CD14-positive monocyte (primary cell): ENCODE results near the gene C1QC. TPM values are rescaled to one million over a fixed set of nuclear protein-coding genes. Genes with fewer than 3 reads are reported as not detected.
A peak's percentile ranks its signal among the peaks of the same experiment; 100 is the strongest.

Experiments
- DNase-seq, 3 donors: peaks; one replicate each; pipeline ENCODE4 v3.0.0-alpha.2; 2011 to 2022
- H2AFZ ChIP-seq: 2 replicates; pipeline ENCODE4 v1.6.0; 2012; ENCODE audit warnings: mild to moderate bottlenecking, low read depth, low read length, inconsistent platforms; ENCODE audit not compliant: insufficient read depth, poor library complexity, severe bottlenecking
- H3K27ac ChIP-seq, 2 donors: 1 replicate in 1 of 2; 2 replicates in 1 of 2; pipeline ENCODE4 v1.5.1; 2012 to 2013; ENCODE audit warnings: low read length in 2 of 2, control low read depth in 1 of 2, inconsistent platforms in 1 of 2, low read depth in 1 of 2, mild to moderate bottlenecking in 1 of 2
- H3K27me3 ChIP-seq, 2 donors: one replicate each; pipeline versions ENCODE4 v1.6.0 to v1.6.1; 2011 to 2013; ENCODE audit warnings: low read length in 2 of 2; ENCODE audit not compliant: control insufficient read depth in 2 of 2, insufficient read depth in 2 of 2
- H3K36me3 ChIP-seq, 2 donors: replicated peaks in 1 of 2; 1 replicate in 1 of 2; 2 replicates in 1 of 2; pipeline versions ENCODE4 v1.5.1 to v1.6.1; 2012 to 2013; ENCODE audit warnings: low read length in 2 of 2, control low read depth in 1 of 2, inconsistent platforms in 1 of 2, mild to moderate bottlenecking in 1 of 2; ENCODE audit not compliant: insufficient read depth in 2 of 2, control insufficient read depth in 1 of 2
- H3K4me1 ChIP-seq, 2 donors: 1 replicate in 1 of 2; 2 replicates in 1 of 2; pipeline versions ENCODE4 v1.5.1 to v1.6.1; 2012 to 2013; ENCODE audit warnings: low read length in 2 of 2, control low read depth in 1 of 2, inconsistent platforms in 1 of 2, mild to moderate bottlenecking in 1 of 2, moderate library complexity in 1 of 2; ENCODE audit not compliant: insufficient read depth in 2 of 2, control insufficient read depth in 1 of 2
- H3K4me2 ChIP-seq: replicated peaks from 2 replicates; pipeline ENCODE3; 2012; ENCODE audit warnings: low read length, moderate library complexity, mild to moderate bottlenecking; ENCODE audit not compliant: poor library complexity, severe bottlenecking; ENCODE audit errors: extremely low read depth
- H3K4me3 ChIP-seq, 3 experiments: fragments of 200-600 bp in 1 of 3; sonication (generic) in 1 of 3; replicated peaks in 1 of 3; 1 replicate in 2 of 3; 2 replicates in 1 of 3; pipeline ENCODE4 v1.5.1; 2011 to 2013; ENCODE audit warnings: low read length in 3 of 3, mild to moderate bottlenecking in 3 of 3, control low read depth in 2 of 3, low read depth in 2 of 3, inconsistent platforms in 1 of 3, moderate library complexity in 1 of 3
- H3K79me2 ChIP-seq: 2 replicates; pipeline ENCODE4 v1.6.0; 2012; ENCODE audit warnings: mild to moderate bottlenecking, control low read depth, inconsistent platforms, low read length, moderate library complexity; ENCODE audit not compliant: insufficient read depth
- H3K9ac ChIP-seq: 2 replicates; pipeline ENCODE4 v1.6.0; 2017; ENCODE audit warnings: low read length, mild to moderate bottlenecking; ENCODE audit not compliant: insufficient read depth, poor library complexity, severe bottlenecking
- H3K9me3 ChIP-seq, 2 donors: replicated peaks in 1 of 2; 1 replicate in 1 of 2; 2 replicates in 1 of 2; pipeline versions ENCODE4 v1.5.1 to v1.6.1; 2012 to 2013; ENCODE audit warnings: low read length in 2 of 2, control low read depth in 1 of 2; ENCODE audit not compliant: control insufficient read depth in 1 of 2, insufficient read depth in 1 of 2
- H4K20me1 ChIP-seq: 2 replicates; pipeline ENCODE4 v1.6.0; 2012; ENCODE audit warnings: mild to moderate bottlenecking, low read length, control low read depth, moderate library complexity; ENCODE audit not compliant: insufficient read depth
- H3K27ac Mint-ChIP-seq, 7 donors: one replicate each; pipeline ENCODE4 v1.8.0; 2020; ENCODE audit warnings: mild to moderate bottlenecking in 7 of 7, mixed read lengths in 7 of 7, moderate library complexity in 6 of 7, inconsistent platforms in 2 of 7
- H3K27me3 Mint-ChIP-seq, 3 donors: one replicate each; pipeline ENCODE4 v1.8.0; 2021 to 2022; ENCODE audit warnings: low read depth in 3 of 3, mild to moderate bottlenecking in 3 of 3, mixed read lengths in 3 of 3, moderate library complexity in 3 of 3, inconsistent platforms in 1 of 3
- H3K36me3 Mint-ChIP-seq, 2 donors: one replicate each; pipeline ENCODE4 v1.8.0; 2020; ENCODE audit warnings: mixed read lengths in 2 of 2, inconsistent platforms in 1 of 2, mild to moderate bottlenecking in 1 of 2
- H3K4me1 Mint-ChIP-seq: one replicate; pipeline ENCODE4 v1.8.0; 2020; ENCODE audit warnings: mild to moderate bottlenecking, mixed read lengths
- H3K4me3 Mint-ChIP-seq, 2 donors: one replicate each; pipeline ENCODE4 v1.8.0; 2020; ENCODE audit warnings: mild to moderate bottlenecking in 2 of 2, mixed read lengths in 2 of 2, moderate library complexity in 1 of 2
- H3K9me3 Mint-ChIP-seq, 7 donors: one replicate each; pipeline ENCODE4 v1.8.0; 2020 to 2022; ENCODE audit warnings: mixed read lengths in 7 of 7, mild to moderate bottlenecking in 6 of 7, moderate library complexity in 6 of 7, inconsistent platforms in 2 of 7
- WGBS: methylation state at CpG from one replicate; pipeline ENCODE4 v1.1.5; 2013; ENCODE audit warnings: missing lambda C conversion rate; ENCODE audit not compliant: insufficient coverage; 5-methylcytosine and 5-hydroxymethylcytosine counted together
- intact Hi-C, 2 donors: fragments of 100-400 bp; cut with micrococcal nuclease; formaldehyde crosslinking; loops; one replicate each; pipeline versions ENCODE4 v1.15.0 to v1.15.1; 2023
- polyA plus RNA-seq, 3 donors: library from polyadenylated mRNA; depleted of rRNA in 1 of 3; unstranded in 2 of 3; stranded (reverse) in 1 of 3; fragments of 300-500 nt in 2 of 3; fragments of >200 nt in 1 of 3; fragmentation: Illumina TruSeq in 2 of 3; gene quantifications; 1 replicate in 2 of 3; 2 replicates in 1 of 3; pipeline ENCODE4 v1.2.3, GENCODE V29; 2012 to 2021
- TF ChIP-seq, protein P1 (sequence below): fragments of 200-600 bp; IDR thresholded peaks from one replicate; pipeline ENCODE4 v1.8.0; 2022; ENCODE audit warnings: antibody characterized with exemption, mild to moderate bottlenecking

Gene C1QC
- polyA plus RNA-seq, 3 donors, result 0.74 to 3.6 (median 0.85) TPM

DNA sequence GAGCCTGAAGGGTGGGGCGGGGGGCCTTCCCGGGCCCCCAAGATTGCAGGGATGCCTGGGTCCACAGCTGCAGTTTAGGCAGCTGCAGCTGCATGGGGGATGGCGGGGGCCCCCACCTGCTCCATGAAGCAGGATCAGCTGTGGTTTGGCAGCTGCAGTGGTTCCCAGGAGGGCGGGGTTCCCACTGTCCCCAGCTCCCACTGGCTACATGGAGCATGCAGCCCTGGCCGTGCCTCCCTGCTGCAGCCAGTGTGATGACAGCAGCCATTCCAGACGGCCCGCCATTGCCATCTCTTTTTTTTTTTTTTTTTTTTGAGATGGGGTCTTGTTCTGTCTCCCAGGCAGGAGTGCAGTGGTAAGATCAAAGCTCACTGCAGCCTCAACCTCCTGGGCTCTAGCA lies 8.0 kb upstream of the C1QC start:
- Mint-ChIP-seq H3K9me3 (peaks cover 0 to 4% (median 0%) of the 10 kb centered on the region in 7 donors), H3K27ac (no peak overlapping the region), H3K4me1 (peaks cover 22% of the 10 kb centered on the region), H3K4me3 (no peak overlapping the region), H3K27me3 (peaks cover 17 to 19% (median 18%) of the 10 kb centered on the region in 3 donors), H3K36me3 (no peaks in the 10 kb centered on the region)
- Histone ChIP-seq H2AFZ (no peak overlapping the region), H3K9ac (no peak overlapping the region), H3K27me3 (peaks cover 0 to 5% of the 10 kb centered on the region in 2 donors), H3K4me1 (peaks cover 16 to 22% of the 10 kb centered on the region in 2 donors), H3K9me3 (peaks cover 0 to 6% of the 10 kb centered on the region in 2 donors), H3K36me3 (no peaks in the 10 kb centered on the region), H3K27ac (no peak overlapping the region), H4K20me1 (no peaks in the 10 kb centered on the region), H3K4me2 (no peak overlapping the region), H3K79me2 (no peaks in the 10 kb centered on the region), H3K4me3 (no peak overlapping the region)
- WGBS, result 79% methylated on average over 4 of the region's 7 CpGs
- intact Hi-C loops, result no loop called here
- DNase-seq, result no peak
- TF ChIP-seq, protein P1, sequence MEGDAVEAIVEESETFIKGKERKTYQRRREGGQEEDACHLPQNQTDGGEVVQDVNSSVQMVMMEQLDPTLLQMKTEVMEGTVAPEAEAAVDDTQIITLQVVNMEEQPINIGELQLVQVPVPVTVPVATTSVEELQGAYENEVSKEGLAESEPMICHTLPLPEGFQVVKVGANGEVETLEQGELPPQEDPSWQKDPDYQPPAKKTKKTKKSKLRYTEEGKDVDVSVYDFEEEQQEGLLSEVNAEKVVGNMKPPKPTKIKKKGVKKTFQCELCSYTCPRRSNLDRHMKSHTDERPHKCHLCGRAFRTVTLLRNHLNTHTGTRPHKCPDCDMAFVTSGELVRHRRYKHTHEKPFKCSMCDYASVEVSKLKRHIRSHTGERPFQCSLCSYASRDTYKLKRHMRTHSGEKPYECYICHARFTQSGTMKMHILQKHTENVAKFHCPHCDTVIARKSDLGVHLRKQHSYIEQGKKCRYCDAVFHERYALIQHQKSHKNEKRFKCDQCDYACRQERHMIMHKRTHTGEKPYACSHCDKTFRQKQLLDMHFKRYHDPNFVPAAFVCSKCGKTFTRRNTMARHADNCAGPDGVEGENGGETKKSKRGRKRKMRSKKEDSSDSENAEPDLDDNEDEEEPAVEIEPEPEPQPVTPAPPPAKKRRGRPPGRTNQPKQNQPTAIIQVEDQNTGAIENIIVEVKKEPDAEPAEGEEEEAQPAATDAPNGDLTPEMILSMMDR, result no peak

- Histone ChIP-seq H3K36me3 (no peaks in the 10 kb centered on the region), H3K27me3 (peaks cover 0 to 5% of the 10 kb centered on the region in 2 donors), H3K4me3 (peak within 1 kb of the TSS in 2 of 3 experiments; percentile 6 to 37), H3K4me2 (peak within 1 kb of the TSS; percentile 12), H3K4me1 (peaks cover 16 to 22% of the 10 kb centered on the region in 2 donors), H2AFZ (no peak within 1 kb of the TSS), H3K27ac (peak within 1 kb of the TSS in 1 of 2 donors; percentile 4), H4K20me1 (no peaks in the 10 kb centered on the region), H3K79me2 (no peaks in the 10 kb centered on the region), H3K9me3 (peaks cover 0 to 6% of the 10 kb centered on the region in 2 donors), H3K9ac (no peak within 1 kb of the TSS)
- peak; percentile 24 to 55 (median 47) for DNase-seq
- intact Hi-C loops, result no loop called here
- Mint-ChIP-seq H3K4me1 (peaks cover 22% of the 10 kb centered on the region), H3K27me3 (peaks cover 13 to 17% (median 16%) of the 10 kb centered on the region in 3 donors), H3K27ac (peak within 1 kb of the TSS in 5 of 7 donors; percentile 49 to 86 (median 69)), H3K36me3 (no peaks in the 10 kb centered on the region), H3K9me3 (peaks cover 0 to 4% (median 0%) of the 10 kb centered on the region in 7 donors), H3K4me3 (peak within 1 kb of the TSS; percentile 61 to 71)
- TF ChIP-seq, protein P1, result no peak
- 38% methylated on average over 5 of the region's 5 CpGs for WGBS
These were observed 7.1 kb upstream of the C1QC start, which contains the start of gene C1QA for GRCh38 chr1:22636353-22636752. Gene C1QA (plus strand): TSS chr1:22636628. CDS start chr1:22637617, 989 bp downstream.
